Coronary artery (tissue), 2 donors: ENCODE results near the gene CCDC187.
A peak's percentile ranks its signal among the peaks of the same experiment; 100 is the strongest.

ENCODE experiments used
- DNase-seq: peaks from one replicate; pipeline ENCODE4 v3.0.0-alpha.2; 2017; ENCODE audit warnings: low spot score
- H3K27ac ChIP-seq, 2 donors: fragments of 200-600 bp; sonication (generic); one replicate each; pipeline ENCODE4 v1.5.1; 2016 to 2019
- H3K4me3 ChIP-seq: fragments of 200-600 bp; sonication (generic); 2 replicates; pipeline ENCODE4 v1.5.1; 2016; ENCODE audit warnings: mild to moderate bottlenecking, moderate library complexity
- TF ChIP-seq, protein P1 (sequence below): fragments of 200-600 bp; sonication (generic); IDR thresholded peaks from one replicate; pipeline ENCODE4 v1.5.1; 2019; ENCODE audit warnings: antibody characterized with exemption

CCDC187 gene

DNA sequence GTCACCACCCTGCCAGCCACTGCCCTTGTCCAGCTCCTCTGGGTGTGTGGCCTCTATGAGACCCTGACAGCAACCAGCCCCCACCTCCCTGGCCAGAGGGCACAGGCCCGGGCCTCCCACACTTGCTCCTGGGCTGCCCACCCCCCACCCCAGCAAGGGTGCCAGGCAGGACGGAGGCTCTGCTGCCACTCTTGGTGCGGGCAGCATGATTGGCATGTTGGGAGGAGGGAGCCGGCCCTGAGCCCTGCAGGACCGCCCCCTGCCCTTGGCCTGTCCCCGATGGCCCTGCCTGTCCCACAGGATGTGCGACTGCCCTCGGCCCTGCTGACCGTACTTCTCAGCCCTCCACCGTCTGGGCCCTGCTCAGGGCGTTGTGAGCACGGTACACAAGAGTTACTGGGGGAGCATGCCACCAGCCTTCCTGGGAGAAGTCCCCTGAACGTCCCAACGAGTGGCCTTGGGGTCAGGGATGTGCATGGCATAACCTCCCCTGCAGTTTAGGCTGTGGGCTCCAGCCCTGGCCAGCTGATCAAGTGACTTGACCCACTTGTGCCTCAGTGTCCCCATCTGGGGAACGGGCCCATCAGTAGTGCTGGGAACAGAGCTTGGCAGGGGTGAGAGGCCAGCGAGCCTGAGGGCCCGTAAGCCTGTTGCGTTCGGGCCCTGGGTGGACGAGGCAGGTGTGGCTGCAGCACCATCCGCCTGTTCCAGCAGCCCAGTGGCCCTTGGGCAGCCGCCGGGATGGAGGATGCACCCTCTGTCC is 39.4 kb upstream of the CCDC187 start:
- no peak for DNase-seq
- Histone ChIP-seq H3K4me3 (peak overlapping the region; percentile 70), H3K27ac (peak overlapping the region in 1 of 2 donors; percentile 76)
- TF ChIP-seq, protein P1, sequence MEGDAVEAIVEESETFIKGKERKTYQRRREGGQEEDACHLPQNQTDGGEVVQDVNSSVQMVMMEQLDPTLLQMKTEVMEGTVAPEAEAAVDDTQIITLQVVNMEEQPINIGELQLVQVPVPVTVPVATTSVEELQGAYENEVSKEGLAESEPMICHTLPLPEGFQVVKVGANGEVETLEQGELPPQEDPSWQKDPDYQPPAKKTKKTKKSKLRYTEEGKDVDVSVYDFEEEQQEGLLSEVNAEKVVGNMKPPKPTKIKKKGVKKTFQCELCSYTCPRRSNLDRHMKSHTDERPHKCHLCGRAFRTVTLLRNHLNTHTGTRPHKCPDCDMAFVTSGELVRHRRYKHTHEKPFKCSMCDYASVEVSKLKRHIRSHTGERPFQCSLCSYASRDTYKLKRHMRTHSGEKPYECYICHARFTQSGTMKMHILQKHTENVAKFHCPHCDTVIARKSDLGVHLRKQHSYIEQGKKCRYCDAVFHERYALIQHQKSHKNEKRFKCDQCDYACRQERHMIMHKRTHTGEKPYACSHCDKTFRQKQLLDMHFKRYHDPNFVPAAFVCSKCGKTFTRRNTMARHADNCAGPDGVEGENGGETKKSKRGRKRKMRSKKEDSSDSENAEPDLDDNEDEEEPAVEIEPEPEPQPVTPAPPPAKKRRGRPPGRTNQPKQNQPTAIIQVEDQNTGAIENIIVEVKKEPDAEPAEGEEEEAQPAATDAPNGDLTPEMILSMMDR = no peak

DNA sequence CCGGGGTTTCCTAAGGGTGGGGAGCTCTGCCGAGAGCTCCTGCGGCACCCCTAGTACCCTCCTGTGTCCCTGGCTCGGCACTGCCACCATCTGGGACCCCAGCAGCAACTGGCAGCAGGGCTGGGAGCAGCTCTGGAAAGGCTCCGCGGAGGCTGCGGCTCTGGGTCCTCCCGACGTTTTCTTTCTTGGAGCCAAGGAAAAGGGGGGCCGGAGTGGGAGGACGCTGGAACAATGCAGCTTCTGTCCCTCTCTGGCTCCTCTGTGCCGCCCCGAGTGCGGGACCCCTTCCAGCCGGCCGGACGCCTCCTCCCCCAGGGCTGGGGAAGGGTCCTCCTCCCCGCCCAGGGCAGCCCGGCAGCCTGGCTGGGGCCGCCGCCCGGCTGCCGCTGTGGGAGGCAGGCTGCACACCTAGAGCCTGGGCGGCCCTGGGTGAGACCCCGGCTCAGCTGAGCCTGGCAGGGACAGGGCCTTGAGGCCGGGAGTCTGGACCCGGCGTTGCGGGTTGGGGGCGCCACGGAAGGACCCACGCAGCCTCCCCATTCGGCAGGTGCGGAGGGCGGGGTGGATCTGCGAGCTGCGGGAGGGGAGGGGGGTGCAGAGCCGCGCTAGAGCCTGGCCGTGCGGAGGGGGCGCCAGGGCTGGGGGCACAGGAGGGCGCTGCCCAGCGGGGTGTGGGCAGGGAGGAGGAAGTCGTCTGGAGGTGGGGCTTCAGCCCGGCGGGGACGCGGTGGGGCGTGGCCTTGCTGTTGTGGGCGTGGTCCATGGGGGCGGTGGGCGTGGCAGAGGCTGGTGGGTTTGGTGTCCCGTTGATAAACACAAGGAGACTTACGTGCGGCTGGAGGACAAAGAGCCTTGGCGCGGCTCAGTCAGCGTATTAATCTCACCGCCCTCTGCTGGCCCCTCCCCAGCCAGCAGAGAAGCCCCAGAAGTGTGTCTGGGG is 38.6 kb upstream of the CCDC187 start:
- no peak for DNase-seq
- H3K27ac ChIP-seq = peak overlapping the region in 1 of 2 donors; percentile 76
- H3K4me3 ChIP-seq = peak overlapping the region; percentile 70
- TF ChIP-seq, protein P1 = no peak

DNA sequence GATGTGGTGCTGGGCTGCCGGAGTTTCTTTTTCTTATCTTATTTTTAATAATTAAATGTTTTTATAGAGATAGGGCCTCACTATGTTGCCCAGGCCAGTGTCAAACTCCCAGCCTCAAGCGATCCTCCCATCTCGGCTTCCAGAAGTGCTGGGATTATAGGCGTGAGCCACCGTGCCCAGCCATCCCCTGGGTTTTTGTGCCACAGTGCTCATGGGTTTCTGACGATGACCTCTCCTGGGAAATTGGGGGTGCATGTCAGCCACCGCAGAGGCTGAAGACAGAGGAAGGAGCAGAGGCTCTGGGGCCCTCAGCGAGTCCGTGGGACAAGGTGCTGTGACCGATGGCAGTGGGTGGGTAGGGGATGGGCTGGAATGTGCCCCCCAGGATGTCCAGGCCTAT is 37.9 kb upstream of the CCDC187 start:
- Histone ChIP-seq H3K4me3 (peak overlapping the region; percentile 70), H3K27ac (peak overlapping the region in 1 of 2 donors; percentile 76)
- TF ChIP-seq, protein P1 = no peak
- no peak for DNase-seq

DNA sequence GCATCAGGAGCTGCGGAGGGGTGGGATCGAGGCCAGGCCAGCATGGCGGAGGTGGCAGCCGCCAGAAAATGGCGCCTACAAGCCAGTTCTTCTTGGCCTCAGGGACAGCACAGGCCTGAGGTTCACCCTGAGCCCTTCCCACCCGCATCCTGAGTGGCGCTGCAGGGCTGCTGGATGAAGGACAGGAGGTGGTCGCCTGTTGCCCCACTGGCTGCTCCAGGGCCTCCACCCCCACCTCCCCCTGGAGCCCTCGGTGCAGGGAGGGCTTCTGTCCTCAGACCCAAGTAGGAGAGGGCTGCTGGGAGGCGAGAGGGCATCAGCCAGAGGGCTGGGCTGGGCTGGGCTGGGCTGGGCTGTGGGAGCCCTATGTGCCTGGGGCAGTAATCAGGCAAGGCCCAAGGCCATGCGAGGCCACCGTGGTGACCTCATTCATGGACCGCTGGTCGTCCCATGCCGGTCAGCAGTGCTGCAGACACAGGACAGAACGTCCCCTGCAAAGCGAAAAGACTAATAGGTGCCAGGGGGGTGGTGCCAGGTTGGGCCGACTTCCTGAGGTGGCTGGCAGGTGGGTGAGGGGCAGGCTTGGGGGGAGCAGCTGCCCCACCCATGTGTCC is 37.3 kb upstream of the CCDC187 start:
- H3K27ac ChIP-seq = peak overlapping the region in 1 of 2 donors; percentile 28
- TF ChIP-seq, protein P1 = no peak
- H3K4me3 ChIP-seq = no peak overlapping the region
- DNase-seq = no peak

DNA sequence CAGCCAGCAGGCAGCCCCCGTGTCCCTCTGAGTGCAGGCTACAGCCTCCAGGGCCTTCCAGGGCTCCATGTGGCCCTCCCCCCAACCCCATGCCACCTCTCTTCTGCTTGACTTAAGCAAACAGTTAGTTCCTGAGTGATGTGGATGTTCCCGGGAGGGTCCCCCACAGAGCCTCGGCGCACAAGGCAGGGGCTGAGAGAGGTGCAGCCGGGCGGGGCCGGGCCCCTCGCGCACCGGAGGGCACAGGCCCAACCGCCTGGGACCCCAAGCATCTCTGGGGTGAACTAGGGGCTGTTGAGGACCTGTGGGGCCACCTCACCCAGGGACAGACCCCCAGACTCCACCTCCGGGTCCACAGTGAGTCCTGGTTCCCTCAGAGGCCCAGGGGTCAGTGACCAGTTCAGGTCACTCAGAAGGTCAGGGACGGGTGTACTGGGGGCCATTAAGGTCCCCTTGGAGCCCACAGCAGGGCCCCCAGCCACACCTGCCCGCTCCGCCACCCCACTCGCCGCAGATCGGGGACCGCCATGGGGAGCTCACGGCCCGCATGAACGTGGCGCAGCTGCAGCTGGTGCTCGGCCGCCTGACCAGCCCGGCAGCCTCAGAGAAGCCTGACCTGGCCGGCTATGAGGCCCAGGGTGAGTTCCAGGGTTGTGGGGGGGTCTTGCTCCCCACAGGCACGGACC is 36.6 kb upstream of the CCDC187 start:
- no peak for DNase-seq
- H3K27ac ChIP-seq = peak overlapping the region in 1 of 2 donors; percentile 10
- TF ChIP-seq, protein P1 = no peak
- no peak overlapping the region for H3K4me3 ChIP-seq

DNA sequence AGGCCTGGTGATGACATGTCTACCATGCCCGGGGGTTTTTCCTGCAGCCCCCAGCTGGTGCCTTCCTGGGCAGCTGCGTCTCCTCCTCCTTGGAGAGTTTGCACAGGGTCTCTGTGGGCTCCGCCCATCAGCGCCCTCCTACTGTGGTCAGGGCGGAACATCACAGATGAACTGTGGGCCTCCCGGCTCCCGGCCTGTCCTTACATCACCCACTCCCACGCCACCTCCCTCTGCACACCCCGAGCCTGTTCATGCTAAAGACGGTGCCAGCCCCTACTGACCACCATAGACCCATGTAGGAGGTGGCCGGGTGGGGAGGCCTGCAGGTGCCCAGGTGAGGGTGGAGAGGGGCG is 36.0 kb upstream of the CCDC187 start:
- TF ChIP-seq, protein P1 = no peak
- Histone ChIP-seq H3K27ac (no peak overlapping the region), H3K4me3 (no peak overlapping the region)
- DNase-seq = no peak
